Tibial artery (tissue), 4 donors: Measurements from ENCODE around the gene CDK5RAP2.

Experiments
- DNase-seq, 2 donors: peaks; one replicate each; pipeline ENCODE4 v3.0.0-alpha.2; 2019
- H3K27ac ChIP-seq, 2 donors: fragments of 200-600 bp; sonication (generic) in 1 of 2; 1 replicate in 1 of 2; 2 replicates in 1 of 2; pipeline ENCODE4 v1.5.1; 2018 to 2019; ENCODE audit warnings: mild to moderate bottlenecking in 1 of 2
- H3K27me3 ChIP-seq, 2 donors: fragments of 200-600 bp; sonication (generic) in 1 of 2; one replicate each; pipeline versions ENCODE4 v1.5.1 to v1.6.0; 2016 to 2019
- H3K36me3 ChIP-seq, 3 donors: fragments of 200-600 bp; sonication (generic) in 2 of 3; one replicate each; pipeline ENCODE4 v1.5.1; 2016 to 2019; ENCODE audit warnings: mild to moderate bottlenecking in 2 of 3
- H3K4me1 ChIP-seq, 4 donors: fragments of 200-600 bp; sonication (generic) in 2 of 4; 1 replicate in 3 of 4; 2 replicates in 1 of 4; pipeline ENCODE4 v1.5.1; 2016 to 2019
- H3K4me3 ChIP-seq, 2 donors: fragments of 200-600 bp; sonication (generic) in 1 of 2; 1 replicate in 1 of 2; 2 replicates in 1 of 2; pipeline ENCODE4 v1.5.1; 2018 to 2019; ENCODE audit warnings: mild to moderate bottlenecking in 2 of 2
- H3K9me3 ChIP-seq, 3 donors: fragments of 200-600 bp; sonication (generic) in 1 of 3; one replicate each; pipeline ENCODE4 v1.5.1; 2016 to 2019
- intact Hi-C: fragments of 100-400 bp; cut with DNase I; formaldehyde crosslinking; loops from one replicate; pipeline ENCODE4 v1.15.0; 2023; ENCODE audit warnings: low total_unique reads
- TF ChIP-seq, protein P1 (sequence below), 2 experiments: fragments of 200-600 bp in 1 of 2; fragments of 450-650 bp in 1 of 2; IDR thresholded peaks; one replicate each; pipeline ENCODE4 v1.5.1; 2017 to 2019; ENCODE audit warnings: antibody characterized with exemption in 2 of 2, mild to moderate bottlenecking in 1 of 2, moderate library complexity in 1 of 2

CDK5RAP2 gene

DNA sequence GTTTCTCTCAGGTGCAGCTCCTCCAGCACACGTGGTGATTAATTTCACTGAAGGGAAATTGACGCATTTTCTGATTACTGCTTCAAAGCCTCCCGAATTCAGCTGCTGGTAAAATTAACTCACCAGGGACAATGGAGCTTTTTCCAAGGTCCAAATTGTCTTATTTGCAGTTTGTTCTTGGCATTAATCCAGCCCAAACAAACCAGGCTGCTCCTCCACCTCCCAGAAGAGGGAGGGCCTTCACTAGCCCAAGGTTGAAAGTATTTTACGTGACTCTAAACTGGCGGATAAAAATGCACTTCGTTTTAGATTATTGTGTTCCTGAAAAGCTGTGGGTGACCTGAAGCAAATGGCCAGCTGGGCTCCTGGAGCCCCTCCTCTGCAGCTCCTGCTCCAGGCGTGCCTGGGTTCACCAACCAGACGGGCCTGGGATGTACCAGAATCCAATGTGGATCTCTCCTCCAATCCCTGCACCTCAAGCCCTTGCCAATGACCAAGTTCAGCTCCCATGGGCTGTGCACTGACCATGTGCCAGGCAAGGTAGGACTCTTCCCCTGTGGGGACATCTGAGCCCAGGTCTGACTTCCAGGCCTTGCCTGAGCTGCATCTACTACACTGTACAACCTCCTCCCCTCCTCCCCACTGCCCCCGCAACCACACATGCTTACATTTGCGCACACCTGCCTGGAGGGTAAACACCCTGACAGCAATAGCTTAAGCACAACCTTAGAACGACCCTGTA lies 193.4 kb downstream of the CDK5RAP2 start:
- Histone ChIP-seq H3K27ac (no peak overlapping the region), H3K4me1 (peaks cover 0 to 30% (median 18%) of the 10 kb centered on the region in 4 donors), H3K27me3 (no peaks in the 10 kb centered on the region), H3K4me3 (no peak overlapping the region), H3K9me3 (no peaks in the 10 kb centered on the region), H3K36me3 (peaks cover 18 to 44% (median 36%) of the 10 kb centered on the region in 3 donors)
- intact Hi-C loops = no loop called here
- peak in 1 of 2 donors; percentile 51 for DNase-seq
- TF ChIP-seq, protein P1, sequence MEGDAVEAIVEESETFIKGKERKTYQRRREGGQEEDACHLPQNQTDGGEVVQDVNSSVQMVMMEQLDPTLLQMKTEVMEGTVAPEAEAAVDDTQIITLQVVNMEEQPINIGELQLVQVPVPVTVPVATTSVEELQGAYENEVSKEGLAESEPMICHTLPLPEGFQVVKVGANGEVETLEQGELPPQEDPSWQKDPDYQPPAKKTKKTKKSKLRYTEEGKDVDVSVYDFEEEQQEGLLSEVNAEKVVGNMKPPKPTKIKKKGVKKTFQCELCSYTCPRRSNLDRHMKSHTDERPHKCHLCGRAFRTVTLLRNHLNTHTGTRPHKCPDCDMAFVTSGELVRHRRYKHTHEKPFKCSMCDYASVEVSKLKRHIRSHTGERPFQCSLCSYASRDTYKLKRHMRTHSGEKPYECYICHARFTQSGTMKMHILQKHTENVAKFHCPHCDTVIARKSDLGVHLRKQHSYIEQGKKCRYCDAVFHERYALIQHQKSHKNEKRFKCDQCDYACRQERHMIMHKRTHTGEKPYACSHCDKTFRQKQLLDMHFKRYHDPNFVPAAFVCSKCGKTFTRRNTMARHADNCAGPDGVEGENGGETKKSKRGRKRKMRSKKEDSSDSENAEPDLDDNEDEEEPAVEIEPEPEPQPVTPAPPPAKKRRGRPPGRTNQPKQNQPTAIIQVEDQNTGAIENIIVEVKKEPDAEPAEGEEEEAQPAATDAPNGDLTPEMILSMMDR (IDR thresholded peaks at IDR 0.05) = no peak

DNA sequence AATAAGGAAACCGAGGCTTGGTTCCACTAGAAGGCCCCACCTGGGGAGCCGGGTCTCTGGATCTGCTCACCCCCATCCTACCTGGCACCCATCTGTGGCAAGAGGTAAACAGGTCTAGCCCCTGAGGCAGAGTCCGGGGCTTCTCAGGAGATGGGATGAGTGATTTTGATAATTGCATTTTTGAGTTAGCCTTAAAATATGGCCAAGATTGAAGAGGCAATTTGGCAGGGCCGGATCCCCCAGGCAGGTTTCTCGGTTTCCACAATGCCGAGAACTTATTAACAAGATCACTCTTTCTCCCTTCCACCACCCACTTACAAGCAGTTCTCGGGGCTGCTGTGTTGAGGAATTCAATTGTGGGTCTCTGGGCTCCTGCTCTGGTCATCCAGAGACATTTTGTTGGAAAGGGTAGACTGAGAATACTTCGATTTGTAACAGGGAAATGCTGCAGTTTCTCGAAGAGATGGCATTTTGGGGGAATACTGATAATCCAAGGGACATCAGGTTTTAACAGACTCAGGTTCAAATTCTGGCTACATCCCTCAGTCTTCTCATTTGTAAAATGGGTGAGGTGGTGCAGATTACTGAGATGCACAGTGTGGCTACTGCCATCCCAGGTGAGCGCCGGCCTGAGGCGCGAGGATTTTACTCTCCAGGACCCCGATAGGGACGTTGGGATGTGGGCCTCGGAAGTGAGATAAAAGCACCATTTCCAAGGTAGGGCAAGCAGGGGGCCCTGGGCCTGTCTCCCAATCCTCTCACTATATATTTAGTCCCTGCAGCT lies 194.2 kb downstream of the CDK5RAP2 start:
- no peak overlapping the region for H3K4me3 ChIP-seq
- peaks cover 0 to 30% (median 18%) of the 10 kb centered on the region in 4 donors for H3K4me1 ChIP-seq
- H3K36me3 ChIP-seq = peaks cover 12 to 36% (median 29%) of the 10 kb centered on the region in 3 donors
- H3K27ac ChIP-seq = no peak overlapping the region
- H3K9me3 ChIP-seq = no peaks in the 10 kb centered on the region
- TF ChIP-seq, protein P1 (IDR thresholded peaks at IDR 0.05) = no peak
- intact Hi-C loops = no loop called here
- no peaks in the 10 kb centered on the region for H3K27me3 ChIP-seq
- DNase-seq = peak in 1 of 2 donors; percentile 29

GRCh38 chr9:120384925-120385272 lies 195.1 kb downstream of the CDK5RAP2 start:
- no peak overlapping the region for H3K27ac ChIP-seq
- H3K9me3 ChIP-seq = peaks cover 0 to 7% (median 2%) of the 10 kb centered on the region in 3 donors
- peaks cover 0 to 30% (median 18%) of the 10 kb centered on the region in 4 donors for H3K4me1 ChIP-seq
- H3K4me3 ChIP-seq = no peak overlapping the region
- intact Hi-C loops = no loop called here
- H3K36me3 ChIP-seq = peaks cover 4 to 27% (median 20%) of the 10 kb centered on the region in 3 donors
- no peak for DNase-seq
- H3K27me3 ChIP-seq = no peaks in the 10 kb centered on the region
- TF ChIP-seq, protein P1 (IDR thresholded peaks at IDR 0.05) = no peak

GRCh38 chr9:120383999-120384924 lies 195.7 kb downstream of the CDK5RAP2 start:
- TF ChIP-seq, protein P1 (IDR thresholded peaks at IDR 0.05) = no peak
- DNase-seq = peak in 1 of 2 donors; percentile 78
- Histone ChIP-seq H3K4me1 (peaks cover 0 to 30% (median 18%) of the 10 kb centered on the region in 4 donors), H3K27me3 (no peaks in the 10 kb centered on the region), H3K4me3 (no peak overlapping the region), H3K36me3 (peaks cover 6 to 21% (median 13%) of the 10 kb centered on the region in 3 donors), H3K9me3 (peaks cover 0 to 13% (median 8%) of the 10 kb centered on the region in 3 donors), H3K27ac (no peak overlapping the region)
- intact Hi-C loops = no loop called here

GRCh38 chr9:120383611-120383998 lies 196.4 kb downstream of the CDK5RAP2 start:
- Histone ChIP-seq H3K27me3 (no peaks in the 10 kb centered on the region), H3K36me3 (peaks cover 8 to 16% (median 8%) of the 10 kb centered on the region in 3 donors), H3K4me1 (peaks cover 0 to 30% (median 18%) of the 10 kb centered on the region in 4 donors), H3K9me3 (peaks cover 0 to 19% (median 14%) of the 10 kb centered on the region in 3 donors), H3K4me3 (no peak overlapping the region), H3K27ac (no peak overlapping the region)
- intact Hi-C loops = no loop called here
- peak in 1 of 2 donors; percentile 57 for DNase-seq
- TF ChIP-seq, protein P1 (IDR thresholded peaks at IDR 0.05) = no peak
